GM19467 (cell line): Measurements from ENCODE around the gene UBASH3A.

Experiments
- ATAC-seq: cut with Tn5 transposase; IDR thresholded peaks from one replicate; pipeline ENCODE4 v1.9.1; 2021; ENCODE audit warnings: mild to moderate bottlenecking, moderate library complexity; ENCODE audit not compliant: unreplicated experiment

The UBASH3A gene, protein sequence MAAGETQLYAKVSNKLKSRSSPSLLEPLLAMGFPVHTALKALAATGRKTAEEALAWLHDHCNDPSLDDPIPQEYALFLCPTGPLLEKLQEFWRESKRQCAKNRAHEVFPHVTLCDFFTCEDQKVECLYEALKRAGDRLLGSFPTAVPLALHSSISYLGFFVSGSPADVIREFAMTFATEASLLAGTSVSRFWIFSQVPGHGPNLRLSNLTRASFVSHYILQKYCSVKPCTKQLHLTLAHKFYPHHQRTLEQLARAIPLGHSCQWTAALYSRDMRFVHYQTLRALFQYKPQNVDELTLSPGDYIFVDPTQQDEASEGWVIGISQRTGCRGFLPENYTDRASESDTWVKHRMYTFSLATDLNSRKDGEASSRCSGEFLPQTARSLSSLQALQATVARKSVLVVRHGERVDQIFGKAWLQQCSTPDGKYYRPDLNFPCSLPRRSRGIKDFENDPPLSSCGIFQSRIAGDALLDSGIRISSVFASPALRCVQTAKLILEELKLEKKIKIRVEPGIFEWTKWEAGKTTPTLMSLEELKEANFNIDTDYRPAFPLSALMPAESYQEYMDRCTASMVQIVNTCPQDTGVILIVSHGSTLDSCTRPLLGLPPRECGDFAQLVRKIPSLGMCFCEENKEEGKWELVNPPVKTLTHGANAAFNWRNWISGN

DNA sequence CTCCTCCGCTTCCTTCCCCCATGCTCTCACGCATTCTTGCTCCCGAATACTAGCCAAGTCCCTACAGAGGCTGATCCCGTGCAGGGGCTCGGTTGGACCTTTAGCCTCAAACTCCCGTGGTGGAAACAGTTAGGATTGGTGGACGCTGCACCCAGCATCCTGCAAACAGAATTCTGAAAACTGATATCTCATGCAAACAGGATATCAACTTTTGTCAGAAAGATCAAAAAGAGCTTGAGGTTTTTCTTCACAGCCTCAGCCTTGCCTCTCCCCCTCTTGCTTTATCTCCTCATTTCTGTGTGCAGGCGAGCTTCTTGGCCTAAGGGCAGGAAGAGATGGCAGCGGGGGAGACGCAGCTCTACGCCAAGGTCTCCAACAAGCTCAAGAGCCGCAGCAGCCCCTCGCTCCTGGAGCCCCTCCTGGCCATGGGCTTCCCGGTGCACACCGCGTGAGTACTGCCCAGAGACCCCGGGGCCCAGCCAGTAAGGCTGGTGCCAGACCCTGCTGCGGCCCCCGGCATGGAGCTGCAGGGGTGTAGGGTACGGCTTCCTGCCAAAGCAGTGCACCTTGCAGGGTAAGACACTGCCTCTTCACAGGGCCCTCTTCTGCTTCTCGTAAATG is at the start of gene UBASH3A:
UBASH3A (plus strand) TSS at position 292 of the 621 bp plus-strand sequence; CDS start at position 336, 44 bp downstream.
- no peak for ATAC-seq

DNA sequence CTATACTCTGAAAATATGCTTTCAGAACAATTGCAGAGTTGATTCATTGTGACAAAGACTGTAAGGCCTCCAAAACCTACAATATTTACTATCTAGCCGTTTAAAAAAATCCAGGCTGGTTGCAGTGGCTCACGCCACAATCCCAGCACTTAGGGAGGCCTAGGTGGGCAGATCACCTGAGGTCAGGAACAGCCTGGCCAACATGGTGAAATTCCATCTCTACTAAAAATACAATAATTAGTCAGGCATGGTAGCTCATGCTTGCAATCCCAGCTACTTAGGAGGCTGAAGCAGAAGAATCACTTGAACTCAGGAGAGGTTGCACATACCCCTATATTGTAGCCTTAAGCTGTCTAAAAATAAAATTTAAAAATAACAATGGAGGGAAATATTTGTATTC is 47.7 kb upstream of the UBASH3A start:
- ATAC-seq, result no peak

DNA sequence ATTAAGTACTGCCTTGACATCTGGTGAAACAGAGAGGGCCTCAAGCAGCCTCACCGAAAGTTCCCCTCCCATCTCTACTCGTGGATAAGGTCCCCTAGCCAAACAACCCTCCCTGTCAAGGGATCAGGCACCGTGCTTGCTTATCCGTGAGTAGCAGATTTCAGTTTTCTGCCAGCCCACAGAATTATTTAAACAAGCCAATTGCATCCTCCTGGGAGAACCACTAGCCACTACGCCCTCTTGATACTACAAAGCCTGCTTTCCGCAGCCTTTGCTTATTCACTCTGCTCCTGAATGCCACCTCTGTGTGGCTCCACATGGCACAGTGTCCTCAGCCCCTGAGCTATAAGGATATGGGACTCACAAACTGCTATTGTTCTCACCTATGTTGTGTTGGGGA is 47.1 kb upstream of the UBASH3A start:
- ATAC-seq, result no peak

DNA sequence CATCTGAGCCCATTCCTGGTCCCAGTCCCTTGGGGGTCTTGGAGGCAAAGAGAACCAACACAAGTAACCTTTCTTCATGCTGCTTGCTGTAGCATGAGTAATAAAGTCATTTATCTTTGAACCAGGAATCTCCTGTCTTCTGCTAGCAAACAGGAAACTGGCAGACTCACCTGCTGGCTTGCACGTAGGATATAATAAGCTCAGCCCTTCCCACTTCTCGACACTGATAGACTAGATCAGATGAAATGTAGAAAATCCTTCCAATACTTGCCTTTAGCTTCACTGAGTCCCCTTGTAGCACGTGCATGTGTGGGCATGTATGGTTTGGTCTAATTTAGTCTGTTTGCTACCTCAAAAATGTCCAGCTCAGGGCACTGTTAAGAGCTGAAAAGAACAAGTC is 46.4 kb upstream of the UBASH3A start:
- ATAC-seq, result no peak

DNA sequence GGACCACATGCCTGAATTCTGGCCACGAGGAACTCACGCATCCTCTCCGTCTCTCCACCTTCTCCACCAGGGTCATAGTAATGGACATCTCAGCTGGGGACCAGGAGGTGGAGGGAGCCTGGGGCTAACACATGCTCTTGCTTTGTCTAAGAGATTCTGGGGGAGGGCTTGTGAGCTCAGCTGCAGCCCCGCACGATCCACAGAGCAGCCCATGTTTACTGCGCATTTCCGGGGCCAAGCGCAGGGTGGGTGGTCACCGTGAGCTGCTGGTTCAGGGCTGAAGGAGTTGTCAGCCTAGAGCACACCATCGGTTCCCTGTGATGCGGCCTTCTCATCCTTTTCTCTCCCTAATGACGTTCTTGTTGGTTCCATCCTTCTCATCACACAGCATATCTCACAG is 45.4 kb upstream of the UBASH3A start:
- no peak for ATAC-seq

DNA sequence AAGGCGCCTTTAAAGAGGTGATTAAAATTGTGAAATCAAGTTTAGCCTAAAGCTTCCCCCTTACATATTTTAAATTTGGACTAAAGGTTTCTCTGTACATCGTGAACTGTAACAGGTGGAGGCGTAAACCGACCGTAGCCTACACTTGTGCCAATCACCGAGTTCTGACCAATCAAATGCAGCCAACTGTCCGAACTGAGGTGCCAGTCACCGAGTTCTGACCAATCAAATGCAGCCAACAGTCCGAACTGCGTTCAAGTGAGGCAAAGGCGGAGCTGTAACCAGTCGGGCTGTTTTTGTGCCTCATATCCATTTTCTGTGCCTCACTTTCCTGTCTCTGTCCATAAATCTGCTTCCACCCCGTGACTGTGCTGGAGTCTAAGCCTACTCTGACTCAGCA is 44.8 kb upstream of the UBASH3A start:
- ATAC-seq, result no peak

DNA sequence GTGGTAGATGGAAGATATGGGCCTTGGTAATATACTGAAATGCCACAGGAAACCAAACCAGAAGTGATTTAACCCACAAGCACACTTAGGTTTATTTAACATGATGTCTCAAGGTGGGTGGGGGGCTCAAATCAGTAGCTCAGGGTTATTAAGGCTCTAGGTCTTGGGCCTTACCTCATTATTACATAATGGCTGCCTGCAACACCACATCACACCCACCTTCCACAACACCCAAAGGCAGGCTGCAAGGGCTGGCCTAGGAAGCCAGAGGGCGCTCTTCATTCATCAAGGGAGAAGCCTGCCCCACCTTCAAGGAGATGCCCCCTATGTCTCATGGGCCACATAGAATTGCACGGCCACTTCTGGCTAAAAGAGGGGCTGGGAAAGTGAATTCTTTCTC is 43.4 kb upstream of the UBASH3A start:
- ATAC-seq, result no peak

DNA sequence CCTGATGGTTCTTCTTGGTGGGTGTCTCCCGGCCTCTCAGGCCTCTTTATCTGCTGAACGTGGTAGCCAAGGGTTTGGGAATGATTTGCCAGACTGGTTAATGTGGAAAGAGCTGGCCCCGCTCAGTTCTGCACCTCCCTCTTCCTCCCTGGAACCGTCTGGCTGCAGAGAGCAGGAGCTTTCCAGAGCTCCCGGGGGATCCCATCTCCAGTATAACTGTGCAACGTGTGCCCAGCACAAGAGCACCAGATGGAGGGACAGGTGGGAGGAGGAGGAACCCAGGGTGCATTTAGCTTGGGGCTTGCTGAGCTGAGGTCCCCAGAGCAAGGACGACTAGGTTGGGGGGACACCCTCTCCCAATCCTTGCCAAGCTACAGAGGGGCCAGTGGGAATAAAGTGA is 42.4 kb upstream of the UBASH3A start:
- ATAC-seq, result no peak

DNA sequence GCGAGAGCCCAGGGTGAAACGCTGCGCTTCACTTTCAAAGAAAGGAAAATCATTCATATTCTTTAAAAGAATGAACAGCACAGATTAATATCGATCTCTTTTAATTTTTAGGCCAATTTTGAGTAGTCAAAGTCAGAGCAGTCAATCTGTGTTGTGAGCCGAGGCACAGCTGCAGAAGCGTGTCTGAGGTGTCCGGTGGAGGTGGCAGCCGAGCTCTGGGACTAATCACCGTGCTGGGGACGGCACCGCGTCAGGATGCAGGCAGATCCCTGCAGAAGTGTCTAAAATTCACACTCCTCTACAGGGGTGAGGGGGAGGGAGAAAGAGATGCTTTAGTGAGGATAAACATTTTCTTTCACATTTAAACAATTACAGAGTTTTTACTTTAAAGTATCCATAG is 41.5 kb upstream of the UBASH3A start:
- ATAC-seq, result no peak

DNA sequence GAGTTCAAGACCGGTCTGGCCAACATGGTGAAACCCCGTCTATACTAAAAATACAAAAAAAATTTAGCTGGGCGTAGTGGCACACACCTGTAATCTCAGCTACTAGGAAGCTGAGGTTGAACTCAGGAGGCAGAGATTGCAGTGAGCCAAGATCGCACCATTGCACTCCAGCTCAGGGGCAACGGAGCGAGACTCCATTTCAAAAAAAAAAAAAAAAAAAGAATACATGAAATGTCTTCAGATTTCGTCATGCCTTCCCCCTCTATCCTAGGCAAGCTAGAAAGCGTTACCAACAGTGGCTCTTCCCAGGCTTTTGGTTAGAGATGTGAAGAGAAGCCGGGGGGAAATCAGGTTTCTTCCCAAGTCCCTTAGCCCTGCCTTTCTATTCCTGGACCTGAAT is 41.0 kb upstream of the UBASH3A start:
- no peak for ATAC-seq

DNA sequence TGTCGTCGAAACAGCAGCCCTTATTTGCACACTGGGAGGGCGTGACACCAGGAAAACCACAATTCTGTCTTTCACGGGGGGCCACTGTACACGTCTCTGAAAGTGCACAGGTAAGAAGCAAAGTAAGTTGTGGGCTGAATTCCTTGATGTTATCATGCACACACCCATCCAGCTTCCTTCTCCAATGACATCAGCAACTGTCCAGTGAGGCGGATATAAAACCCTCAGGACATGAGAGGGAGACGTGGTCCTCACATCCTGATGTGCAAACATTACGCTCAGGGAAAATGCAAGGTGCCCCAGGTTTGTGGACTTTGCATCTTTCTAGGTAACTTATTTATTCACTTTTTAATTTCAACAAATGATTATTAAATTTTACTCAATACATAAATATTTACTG is 40.4 kb upstream of the UBASH3A start:
- no peak for ATAC-seq

DNA sequence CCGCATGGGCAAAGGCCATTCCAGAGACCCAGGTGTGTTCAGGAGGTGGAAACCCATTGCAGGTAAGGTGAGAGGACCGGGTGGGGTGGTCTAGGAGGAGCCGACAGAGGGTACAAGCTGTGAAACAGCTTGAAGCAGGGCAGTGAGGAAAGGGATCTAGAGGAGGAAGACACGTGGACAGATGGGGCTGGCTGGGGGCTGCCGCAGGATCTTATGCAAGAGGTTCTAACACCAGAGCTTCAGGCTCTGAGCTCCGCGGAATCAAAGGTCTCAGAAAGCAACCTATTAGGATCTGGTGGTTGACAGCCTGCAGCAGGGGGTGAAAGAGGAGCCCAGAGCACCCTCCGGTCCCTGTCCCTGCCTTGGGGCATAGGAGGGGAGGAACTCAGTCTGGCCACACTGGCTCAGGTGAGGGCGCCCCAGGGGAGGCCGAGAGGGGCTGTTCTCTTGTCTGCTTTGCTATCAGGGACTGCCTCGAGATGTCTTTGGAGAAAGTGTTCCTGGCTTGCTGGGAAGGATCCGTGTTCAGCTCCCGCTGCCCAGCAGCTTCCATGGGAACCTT is 39.3 kb upstream of the UBASH3A start:
- no peak for ATAC-seq

DNA sequence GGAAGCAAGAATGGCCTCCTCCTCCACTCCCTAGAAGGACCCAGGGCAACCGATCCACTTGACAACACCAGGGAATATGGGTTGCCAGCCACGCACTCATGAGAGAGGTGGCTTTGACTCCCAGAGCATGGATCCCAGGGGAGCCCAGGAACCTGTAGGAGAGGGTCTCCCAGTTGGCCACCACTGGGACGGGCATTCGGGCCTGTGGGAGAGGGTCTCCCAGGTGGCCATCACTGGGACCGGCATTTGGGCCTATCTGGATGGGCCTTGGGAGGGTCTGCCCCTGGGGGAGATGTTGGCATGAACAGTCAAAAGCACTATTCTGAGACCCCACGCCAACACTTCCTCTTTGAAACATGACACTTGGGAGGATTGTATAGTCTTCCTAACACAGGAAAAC is 37.9 kb upstream of the UBASH3A start:
- ATAC-seq, result no peak

DNA sequence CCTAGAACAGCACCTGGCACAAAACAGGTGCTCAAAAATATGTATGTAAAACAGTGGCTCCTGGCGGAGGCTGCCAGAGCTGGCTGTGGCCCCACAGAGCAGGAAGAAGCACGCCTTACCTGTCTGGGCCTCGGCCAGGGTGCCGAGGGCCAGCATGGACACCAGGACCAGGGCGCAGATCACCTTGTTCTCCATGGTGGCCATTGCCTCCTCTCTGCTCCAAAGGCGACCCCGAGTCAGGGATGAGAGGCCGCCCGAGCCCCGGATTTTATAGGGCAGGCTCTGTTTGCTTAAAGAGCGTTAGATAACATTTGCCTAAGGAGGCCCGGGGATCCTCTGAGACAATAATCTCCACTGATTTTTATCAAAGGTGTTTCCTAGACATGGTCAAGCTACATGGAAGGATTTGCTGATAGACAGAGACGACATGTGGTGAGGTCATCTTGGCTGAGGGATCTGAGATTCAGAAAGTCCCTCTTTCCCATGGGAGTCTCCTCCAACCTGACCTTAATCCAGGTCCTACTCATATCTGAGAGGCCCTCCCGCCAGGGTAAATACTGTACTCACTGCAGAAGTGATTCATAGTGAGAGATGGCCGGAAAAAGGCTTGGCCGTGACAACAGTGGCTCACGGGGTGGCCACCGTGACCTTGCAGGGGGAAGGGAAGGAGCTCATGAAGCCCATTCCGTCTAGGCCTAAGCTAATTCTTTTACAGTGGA is 37.3 kb upstream of the UBASH3A start, which contains the start of gene TFF1:
TFF1 (minus strand) TSS at position 244 of the 719 bp plus-strand sequence; CDS start at position 204, 40 bp downstream.
- ATAC-seq, result no peak

DNA sequence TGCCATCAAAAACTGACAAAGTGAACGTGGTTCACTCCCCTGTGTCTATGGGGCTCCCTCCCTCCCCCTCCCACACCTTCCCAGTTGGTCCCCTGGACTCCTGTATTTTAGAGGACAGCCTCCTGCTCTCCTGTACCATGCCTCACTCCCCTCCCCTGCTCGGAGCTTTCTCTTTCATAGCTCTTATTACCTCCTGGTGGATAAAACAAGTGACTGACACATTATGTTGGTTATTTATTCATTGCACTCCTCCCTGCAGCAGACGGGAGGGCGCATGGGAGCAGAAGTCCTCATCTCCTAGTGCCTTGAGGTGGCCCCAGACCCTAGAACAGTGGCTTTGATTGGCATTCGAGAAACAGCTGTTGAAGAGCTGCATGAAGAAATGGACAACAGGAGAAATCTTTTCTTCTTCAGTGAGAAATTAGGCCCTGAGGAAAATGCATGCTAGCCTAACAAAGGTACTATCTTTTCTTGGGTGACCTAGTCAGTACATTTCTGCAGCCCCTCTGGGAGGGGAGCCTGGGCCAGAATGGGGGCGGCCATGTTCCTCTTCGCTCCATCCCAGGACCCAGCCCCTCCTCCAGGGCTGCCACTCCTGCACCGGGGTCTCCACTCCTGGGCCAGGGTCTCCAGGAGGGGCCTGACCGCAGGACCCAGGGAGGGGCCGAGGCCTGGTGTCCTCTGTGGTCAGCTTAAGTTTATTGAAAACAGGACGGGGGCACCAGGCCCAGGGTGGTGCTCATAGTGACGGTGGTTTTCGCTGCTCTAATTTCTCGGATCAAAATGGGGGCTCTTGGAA is 36.1 kb upstream of the UBASH3A start:
- ATAC-seq, result no peak

DNA sequence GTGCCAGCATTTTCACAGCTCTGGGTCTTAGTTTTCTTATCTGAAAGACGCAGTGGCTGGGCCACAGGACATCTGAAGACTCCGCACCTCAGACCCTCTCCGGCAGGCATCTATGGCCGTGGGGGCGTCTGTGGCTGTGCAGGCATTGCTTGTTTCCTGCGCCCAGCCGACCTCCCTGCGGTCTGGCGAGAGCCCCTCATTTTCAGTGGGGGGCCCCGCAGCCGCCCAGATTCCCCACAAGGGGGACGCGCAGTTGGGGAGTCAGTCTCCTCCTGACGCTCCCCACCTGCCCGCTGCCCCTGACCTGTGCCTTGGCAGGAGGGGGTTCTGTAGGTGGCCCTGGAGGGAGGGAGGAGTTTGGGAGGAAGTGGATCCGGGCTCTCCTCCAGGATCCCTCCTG is 33.9 kb upstream of the UBASH3A start:
- no peak for ATAC-seq

DNA sequence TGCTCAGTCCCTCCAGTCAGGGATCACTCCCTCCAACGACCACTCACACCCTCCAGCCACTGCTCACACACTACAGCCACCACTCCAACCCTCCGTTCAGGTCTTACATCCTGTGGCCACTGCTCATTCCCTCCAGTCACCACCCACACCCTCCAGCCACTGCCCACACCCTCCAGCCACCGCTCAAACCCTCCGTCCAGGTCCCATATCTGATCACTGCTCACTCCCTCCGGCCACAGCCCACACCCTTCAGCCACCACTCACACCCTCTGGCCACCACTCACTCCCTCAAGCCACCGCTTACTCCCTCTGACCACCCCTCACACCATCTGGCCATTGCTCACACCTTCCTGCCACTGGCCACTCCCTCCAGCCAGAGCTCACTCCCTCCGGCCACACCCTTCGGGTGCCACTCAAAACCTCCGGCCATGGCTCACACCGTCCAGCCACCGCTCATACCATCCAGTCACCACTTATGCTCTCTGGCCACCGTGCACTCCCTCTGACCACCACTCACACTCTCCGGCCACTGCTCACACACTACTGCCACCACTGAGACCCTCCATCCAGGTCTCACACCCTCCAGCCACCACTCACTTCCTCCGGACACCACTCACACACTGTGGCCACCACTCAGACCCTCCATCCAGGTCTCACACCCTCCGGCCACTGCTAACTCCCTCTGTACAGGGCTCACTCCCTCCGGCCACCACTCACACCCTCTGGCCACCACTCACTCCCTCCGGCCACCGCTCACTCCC is 32.6 kb upstream of the UBASH3A start:
- ATAC-seq, result no peak

DNA sequence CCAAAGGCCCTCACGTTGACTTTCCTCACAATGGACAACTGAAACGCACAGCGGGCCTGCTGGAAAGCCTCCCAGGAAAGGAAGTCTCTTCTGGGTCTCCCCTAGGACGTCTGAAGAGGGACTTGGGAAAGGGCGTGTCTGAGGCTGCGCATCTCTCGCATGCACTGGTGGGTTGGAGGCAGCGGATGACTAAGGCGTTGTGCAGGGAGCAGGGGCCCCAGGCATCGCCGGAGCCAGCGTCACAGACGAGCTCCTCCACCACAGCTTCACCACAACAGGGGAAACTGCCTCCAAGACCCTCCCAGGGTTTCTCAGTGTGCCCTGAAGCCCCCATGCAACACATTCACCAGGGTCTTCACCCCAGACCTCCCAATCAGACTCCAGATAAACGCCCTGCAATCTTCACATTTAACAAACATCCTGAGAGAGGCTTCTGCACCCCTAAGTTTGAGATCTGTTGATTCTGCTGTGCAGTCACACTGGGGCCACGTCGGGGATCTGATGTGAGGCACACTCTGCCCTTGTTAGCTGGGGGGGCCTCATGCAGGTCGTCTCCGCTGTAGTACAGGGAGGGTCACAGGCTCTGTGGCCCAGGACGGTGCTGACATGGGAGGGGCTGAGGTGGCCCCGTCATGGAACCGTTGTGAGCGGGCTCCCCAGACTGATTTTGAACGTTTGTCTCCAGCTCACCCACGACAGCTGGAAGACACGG is 30.4 kb upstream of the UBASH3A start:
- ATAC-seq, result no peak
